ENCODE data around the gene TMEM266.

The TMEM266 gene

GRCh38 chr15:76024021-76024768, 35.6 kb upstream of the TMEM266 start (continued):
- no peak for TF ChIP-seq ZNF398 (tag by site-specific recombination; IDR thresholded peaks at IDR 0.05)

DNA sequence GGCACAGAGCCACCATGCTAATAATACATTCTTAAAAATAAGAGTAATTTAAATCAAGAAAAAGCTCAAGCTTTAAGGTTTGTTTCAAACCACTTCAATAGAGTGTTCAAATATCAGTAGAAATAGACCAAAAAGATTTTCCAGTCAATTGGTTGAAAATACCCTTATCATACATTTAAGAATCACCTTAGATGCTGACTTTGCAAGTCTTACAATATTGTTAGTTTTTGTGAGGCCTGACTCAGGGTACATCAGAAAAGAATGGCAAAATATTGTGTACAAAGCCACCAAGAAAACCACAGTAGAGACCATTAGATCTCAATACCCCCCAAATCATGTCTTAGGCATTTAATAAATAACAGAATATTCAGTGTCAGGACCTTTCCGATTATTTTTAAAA, 27.7 kb upstream of the TMEM266 start:
- no peaks in the 10 kb centered on the region for H3K9me3 ChIP-seq (ENCODE audit: control insufficient read depth, insufficient read depth, low read depth, low read length)
- no peak for TF ChIP-seq ZNF792 (tag by site-specific recombination; IDR thresholded peaks at IDR 0.05)
- no peak for TF ChIP-seq ZNF677 (tag by site-specific recombination; IDR thresholded peaks at IDR 0.05)
- no peak for TF ChIP-seq ZNF692 (tag by site-specific recombination; IDR thresholded peaks at IDR 0.05)
- TF ChIP-seq EGR2 (tag by site-specific recombination; IDR thresholded peaks at IDR 0.05; ENCODE audit: low read depth), result no peak
- TF ChIP-seq, protein P1, sequence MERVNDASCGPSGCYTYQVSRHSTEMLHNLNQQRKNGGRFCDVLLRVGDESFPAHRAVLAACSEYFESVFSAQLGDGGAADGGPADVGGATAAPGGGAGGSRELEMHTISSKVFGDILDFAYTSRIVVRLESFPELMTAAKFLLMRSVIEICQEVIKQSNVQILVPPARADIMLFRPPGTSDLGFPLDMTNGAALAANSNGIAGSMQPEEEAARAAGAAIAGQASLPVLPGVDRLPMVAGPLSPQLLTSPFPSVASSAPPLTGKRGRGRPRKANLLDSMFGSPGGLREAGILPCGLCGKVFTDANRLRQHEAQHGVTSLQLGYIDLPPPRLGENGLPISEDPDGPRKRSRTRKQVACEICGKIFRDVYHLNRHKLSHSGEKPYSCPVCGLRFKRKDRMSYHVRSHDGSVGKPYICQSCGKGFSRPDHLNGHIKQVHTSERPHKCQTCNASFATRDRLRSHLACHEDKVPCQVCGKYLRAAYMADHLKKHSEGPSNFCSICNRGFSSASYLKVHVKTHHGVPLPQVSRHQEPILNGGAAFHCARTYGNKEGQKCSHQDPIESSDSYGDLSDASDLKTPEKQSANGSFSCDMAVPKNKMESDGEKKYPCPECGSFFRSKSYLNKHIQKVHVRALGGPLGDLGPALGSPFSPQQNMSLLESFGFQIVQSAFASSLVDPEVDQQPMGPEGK (tag by site-specific recombination; IDR thresholded peaks at IDR 0.05), result no peak
- TF ChIP-seq, protein P2, sequence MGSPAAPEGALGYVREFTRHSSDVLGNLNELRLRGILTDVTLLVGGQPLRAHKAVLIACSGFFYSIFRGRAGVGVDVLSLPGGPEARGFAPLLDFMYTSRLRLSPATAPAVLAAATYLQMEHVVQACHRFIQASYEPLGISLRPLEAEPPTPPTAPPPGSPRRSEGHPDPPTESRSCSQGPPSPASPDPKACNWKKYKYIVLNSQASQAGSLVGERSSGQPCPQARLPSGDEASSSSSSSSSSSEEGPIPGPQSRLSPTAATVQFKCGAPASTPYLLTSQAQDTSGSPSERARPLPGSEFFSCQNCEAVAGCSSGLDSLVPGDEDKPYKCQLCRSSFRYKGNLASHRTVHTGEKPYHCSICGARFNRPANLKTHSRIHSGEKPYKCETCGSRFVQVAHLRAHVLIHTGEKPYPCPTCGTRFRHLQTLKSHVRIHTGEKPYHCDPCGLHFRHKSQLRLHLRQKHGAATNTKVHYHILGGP (tag by site-specific recombination; IDR thresholded peaks at IDR 0.05), result no peak
- TF ChIP-seq ZNF48 (tag by site-specific recombination; IDR thresholded peaks at IDR 0.05), result no peak
- no peak for TF ChIP-seq KLF17 (tag by site-specific recombination; IDR thresholded peaks at IDR 0.05)
- TF ChIP-seq, protein P3, sequence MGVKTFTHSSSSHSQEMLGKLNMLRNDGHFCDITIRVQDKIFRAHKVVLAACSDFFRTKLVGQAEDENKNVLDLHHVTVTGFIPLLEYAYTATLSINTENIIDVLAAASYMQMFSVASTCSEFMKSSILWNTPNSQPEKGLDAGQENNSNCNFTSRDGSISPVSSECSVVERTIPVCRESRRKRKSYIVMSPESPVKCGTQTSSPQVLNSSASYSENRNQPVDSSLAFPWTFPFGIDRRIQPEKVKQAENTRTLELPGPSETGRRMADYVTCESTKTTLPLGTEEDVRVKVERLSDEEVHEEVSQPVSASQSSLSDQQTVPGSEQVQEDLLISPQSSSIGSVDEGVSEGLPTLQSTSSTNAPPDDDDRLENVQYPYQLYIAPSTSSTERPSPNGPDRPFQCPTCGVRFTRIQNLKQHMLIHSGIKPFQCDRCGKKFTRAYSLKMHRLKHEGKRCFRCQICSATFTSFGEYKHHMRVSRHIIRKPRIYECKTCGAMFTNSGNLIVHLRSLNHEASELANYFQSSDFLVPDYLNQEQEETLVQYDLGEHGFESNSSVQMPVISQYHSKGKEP (tag by site-specific recombination; IDR thresholded peaks at IDR 0.05), result no peak
- no peak for TF ChIP-seq GFI1B (tag by site-specific recombination; IDR thresholded peaks at IDR 0.05)
- no peak for TF ChIP-seq ZNF354C (tag by site-specific recombination; IDR thresholded peaks at IDR 0.05; ENCODE audit: borderline replicate concordance, low read depth)
- TF ChIP-seq ZNF658 (tag by site-specific recombination; IDR thresholded peaks at IDR 0.05), result no peak
- no peak overlapping the region for H3K27ac ChIP-seq (ENCODE audit: extremely low read depth, low read depth, low read length)
- no peak overlapping the region for H3K4me3 ChIP-seq (ENCODE audit: low read depth, low read length)
- H3K4me1 ChIP-seq (ENCODE audit: control insufficient read depth, insufficient read depth, low read length), result no peaks in the 10 kb centered on the region
- H3K36me3 ChIP-seq (ENCODE audit: control insufficient read depth in 2 of 2, insufficient read depth in 1 of 2, low read length in 2 of 2), result no peaks in the 10 kb centered on the region
- ChIA-PET CTCF (no interaction called here), POLR2A (no interaction called here)
